Measurements from ENCODE around the gene ATP5PD.

GRCh38 chr17:75069783-75070182 is 23.0 kb upstream of the ATP5PD start:
- TF ChIP-seq, protein P1, sequence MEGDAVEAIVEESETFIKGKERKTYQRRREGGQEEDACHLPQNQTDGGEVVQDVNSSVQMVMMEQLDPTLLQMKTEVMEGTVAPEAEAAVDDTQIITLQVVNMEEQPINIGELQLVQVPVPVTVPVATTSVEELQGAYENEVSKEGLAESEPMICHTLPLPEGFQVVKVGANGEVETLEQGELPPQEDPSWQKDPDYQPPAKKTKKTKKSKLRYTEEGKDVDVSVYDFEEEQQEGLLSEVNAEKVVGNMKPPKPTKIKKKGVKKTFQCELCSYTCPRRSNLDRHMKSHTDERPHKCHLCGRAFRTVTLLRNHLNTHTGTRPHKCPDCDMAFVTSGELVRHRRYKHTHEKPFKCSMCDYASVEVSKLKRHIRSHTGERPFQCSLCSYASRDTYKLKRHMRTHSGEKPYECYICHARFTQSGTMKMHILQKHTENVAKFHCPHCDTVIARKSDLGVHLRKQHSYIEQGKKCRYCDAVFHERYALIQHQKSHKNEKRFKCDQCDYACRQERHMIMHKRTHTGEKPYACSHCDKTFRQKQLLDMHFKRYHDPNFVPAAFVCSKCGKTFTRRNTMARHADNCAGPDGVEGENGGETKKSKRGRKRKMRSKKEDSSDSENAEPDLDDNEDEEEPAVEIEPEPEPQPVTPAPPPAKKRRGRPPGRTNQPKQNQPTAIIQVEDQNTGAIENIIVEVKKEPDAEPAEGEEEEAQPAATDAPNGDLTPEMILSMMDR (IDR thresholded peaks at IDR 0.05): no peak
- TF ChIP-seq POLR2AphosphoS5 (IDR thresholded peaks at IDR 0.05) (no peak), EP300 (IDR thresholded peaks at IDR 0.05) (no peak)

Data from sigmoid colon (tissue), 4 donors.